ENCODE measurements around the gene COL4A3.
"Not testable (repeated sequence)": the region's sequence is repeated elsewhere in the genome, so short reads cannot be mapped to it uniquely, and the experiment has no call there.

COL4A3 gene

GRCh38 chr2:227160164-227160563 lies 4.3 kb upstream of the COL4A3 start:
- DNase-seq = no peak

GRCh38 chr2:227161947-227162346 lies 2.5 kb upstream of the COL4A3 start:
- no peak for DNase-seq

GRCh38 chr2:227163485-227163997 lies 883 bp upstream of the COL4A3 start:
- no peak for DNase-seq

- no peak for DNase-seq
Measured at GRCh38 chr2:227164763-227165291, 403 bp downstream of the COL4A3 start.

DNA sequence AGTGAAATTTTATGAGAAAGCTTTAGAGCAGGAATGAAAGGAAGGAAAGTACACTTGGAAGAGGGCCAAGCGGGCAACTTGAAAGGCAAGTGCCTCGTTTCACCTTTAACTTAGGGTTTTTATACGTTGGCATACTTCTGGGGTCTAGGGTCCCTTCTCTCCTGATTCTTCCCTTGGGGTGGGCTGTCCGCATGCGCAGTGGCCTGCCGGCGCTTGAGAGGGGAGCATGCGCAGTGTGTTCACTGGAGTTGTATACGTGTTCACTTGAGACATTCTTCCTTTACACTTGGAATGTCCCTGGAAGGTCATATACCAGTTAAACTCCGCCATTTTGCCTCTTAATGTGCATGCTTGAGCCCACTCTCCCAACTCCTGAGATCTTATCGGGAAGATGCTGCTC lies 7.4 kb downstream of the COL4A3 start:
- DNase-seq = not testable (repeated sequence)

DNA sequence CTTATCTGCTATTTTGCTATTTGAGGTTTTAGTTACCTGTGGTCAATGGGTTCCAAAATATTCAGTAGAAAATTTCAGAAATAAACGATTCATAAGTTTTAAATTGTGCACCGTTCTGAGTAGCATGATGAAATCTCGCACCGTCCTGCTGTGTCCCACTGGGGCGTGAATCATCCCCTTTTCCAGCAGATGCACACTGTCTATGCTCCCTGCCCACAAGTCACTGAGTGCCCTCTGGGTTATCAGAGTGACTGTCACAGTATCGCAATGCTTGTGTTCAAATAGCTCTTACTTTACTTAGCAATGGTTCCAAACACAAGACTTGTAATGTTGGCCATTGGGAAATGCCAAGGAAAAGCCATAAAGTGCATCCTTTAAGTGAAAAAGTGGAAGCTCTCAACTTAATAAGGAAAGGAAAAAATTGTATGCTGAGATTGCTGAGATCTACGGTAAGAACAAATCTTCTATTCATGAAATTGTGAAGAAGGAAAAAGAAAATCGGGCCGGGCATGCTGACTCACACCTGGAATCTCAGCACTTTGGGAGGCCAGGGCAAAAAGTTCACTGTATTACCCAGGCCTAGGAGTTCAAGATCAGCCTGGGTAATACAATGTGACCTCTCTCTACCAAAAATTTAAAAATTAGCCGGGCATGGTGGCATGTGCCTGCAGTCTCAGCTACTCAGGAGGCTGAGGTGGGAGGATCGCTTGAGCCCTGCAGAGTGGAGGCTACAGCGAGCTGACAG lies 13.3 kb downstream of the COL4A3 start:
- no peak for DNase-seq

GRCh38 chr2:227179988-227180685 lies 15.7 kb downstream of the COL4A3 start:
- DNase-seq = no peak

DNA sequence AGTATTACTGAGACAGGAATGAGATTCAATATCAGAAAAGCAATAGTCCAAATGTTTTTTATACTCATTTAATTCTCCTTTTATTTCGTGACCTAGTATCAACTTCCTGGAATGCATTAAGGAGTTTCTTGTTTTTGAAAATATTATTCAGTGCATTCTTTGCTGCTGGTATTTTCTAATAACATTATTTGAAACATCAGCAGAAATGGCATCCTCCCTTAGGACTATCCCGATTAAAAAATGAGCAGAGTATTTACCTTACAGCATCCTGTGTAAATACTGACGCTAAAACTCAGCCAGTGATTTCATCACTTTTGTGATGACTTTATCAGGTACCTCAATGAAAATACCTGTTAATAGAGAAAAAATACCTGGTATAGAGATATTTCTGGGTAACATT lies 16.3 kb downstream of the COL4A3 start:
- DNase-seq = no peak

- no peak for DNase-seq
Measured at GRCh38 chr2:227182765-227183164, 18.3 kb downstream of the COL4A3 start.

DNA sequence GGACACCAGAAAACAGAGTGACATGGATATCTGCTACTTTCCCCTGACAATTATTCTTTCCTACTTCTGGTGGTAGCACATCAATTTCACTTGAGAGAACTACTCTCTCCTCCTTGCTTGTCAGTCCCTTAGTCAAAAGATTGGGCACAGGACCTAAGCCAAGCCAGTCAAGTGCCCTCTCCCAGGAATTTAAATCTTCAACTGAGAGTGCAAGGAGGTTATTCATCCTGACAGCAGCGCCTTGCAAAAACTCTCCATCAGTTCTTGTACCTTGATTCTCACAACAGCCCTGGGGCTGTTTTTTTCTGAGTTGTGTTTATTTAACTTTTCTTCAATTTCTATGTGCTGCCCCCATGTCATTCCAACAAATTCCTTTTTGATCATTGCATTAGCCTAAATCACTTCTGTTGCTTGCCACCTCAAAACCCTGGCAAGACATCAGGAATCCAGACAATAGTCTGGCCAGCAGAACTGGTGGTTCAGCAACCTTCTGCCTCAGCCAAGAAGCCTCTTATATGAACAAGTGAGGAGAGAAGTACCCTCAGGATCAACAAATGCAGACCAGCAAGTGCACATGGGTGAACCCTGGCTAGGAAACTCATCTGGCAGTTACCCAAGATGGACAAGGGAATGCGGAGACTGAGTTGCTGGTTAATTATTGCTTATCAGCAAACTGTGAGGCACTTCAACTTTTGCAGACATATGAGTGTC lies 19.4 kb downstream of the COL4A3 start:
- DNase-seq = no peak

DNA sequence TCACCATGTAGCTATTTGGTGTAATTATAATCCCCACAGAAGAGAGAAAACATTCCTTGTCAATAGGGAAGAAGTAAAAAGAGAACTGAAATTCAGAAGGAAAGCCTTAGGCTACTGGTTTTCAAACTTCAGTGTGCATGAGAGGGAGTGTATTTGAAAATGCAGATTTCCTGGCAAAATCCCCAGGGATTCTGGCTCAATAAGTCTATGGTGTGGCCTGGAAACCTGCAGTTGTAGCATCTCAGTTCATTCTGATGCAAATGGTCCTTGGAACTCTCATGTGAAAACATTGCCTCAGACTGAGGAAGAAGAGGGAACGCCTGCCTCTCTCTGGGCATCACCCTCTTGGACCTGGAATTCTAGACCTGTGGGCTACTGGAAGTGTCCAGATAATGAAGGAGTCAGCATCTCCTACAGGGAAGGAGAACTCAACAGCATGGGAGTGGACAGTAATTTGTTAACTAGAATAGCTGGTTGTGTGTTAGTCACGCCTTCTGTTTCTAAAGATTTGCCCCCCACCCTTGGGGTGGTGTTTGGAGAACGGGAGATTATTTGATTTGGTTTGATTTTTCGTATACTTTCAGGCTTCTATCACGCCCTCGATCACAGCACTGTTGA lies 21.3 kb downstream of the COL4A3 start:
- DNase-seq = no peak

GRCh38 chr2:227186751-227187150 lies 22.3 kb downstream of the COL4A3 start:
- no peak for DNase-seq

DNA sequence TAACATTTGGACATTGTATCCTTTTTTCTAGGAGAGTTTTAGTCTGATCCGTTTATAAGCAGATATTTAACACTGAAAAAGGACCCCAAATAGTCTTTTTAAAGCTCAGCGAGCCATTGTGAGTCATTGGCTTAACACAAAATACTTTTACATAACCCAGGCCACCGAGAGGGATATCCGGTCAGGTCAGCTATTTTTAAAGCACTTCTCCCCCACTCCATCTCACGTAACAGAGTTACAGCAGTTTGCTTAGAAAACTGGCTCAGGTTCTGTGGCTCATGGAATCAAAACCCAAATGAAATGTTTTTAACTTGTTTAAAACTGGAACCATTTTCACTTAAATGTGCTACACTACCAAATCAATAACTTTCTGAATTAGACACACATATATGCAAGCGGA lies 23.9 kb downstream of the COL4A3 start:
- peak; percentile 59 for DNase-seq

DNA sequence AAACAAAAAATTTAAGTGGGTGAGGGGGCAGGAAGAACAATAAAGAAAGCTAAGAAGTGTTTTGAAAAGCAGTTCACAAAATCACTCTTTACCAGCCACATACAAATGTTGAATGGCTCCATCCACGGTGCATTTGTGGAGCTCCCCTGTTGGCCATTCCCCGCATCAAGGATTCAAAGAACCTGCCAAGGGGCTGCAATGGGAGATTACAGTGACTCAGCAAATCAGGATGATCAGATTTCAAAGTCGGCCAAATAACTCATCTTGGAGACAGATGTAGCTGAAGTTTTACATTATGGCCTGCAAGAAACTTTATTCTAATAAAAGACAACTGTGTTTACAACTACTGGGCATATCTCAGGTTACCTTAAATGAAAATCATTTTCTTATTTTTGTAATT lies 26.9 kb downstream of the COL4A3 start:
- DNase-seq = no peak

GRCh38 chr2:227192491-227192890 lies 28.1 kb downstream of the COL4A3 start:
- no peak for DNase-seq

GRCh38 chr2:227194219-227194618 lies 29.8 kb downstream of the COL4A3 start:
- no peak for DNase-seq

- no peak for DNase-seq
Measured at GRCh38 chr2:227198866-227199265, 34.4 kb downstream of the COL4A3 start.

DNA sequence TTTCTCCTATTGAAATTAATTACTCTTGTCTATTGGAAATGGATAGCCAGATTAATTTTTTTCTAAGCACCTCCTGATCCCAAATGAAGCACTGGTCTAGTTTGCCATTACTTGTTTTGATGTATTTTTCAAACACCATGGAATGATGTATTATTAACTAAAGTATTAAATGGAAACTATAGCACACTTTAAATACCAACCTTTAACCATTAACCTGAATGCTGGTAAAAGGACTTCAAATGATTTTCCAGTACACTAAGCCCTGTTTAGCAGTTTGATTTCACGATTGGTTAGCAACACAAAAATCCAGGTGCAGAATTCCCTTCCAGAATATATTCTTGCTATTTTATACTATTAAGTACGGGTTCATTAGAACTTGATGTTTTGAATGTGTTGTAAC lies 37.3 kb downstream of the COL4A3 start:
- no peak for DNase-seq

DNA sequence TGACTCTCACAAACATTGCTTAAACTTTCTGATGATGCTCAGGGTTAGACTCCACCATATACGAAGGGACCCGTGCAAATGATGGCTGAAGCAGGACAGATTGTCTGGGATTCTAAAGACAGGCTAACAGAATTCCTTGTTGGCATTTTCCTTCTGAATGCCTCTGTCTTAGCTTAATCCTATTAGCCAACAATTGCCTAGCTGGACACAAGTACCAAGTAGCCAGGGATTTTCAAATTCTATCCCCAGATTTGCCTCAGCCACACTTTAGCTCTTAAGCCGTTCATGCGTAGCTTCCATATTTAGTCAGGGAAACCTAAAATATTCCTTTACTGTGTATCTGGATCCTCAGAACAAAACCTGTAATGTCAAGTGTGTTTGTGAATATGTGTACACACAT lies 40.0 kb downstream of the COL4A3 start:
- DNase-seq = no peak

DNA sequence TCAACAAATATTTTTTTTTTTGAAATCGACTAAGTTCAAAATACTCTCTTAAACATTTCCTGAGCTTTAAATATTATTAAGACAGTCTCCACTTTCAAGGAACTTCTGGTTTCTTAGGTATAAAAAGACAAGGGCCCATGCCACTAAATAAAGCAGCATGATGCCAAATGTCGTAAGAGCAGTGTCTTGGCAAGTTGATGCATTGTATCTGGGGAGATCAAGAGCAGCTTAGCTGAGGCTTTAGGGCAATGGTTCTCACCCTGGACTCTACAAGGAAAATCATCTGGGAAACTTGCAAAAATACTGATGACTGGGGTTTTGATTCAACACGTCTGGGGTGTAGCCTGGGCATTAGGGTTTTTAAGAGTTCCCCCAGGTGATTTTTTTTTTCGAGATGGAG lies 41.3 kb downstream of the COL4A3 start:
- no peak for DNase-seq

GRCh38 chr2:227206406-227206805 lies 42.0 kb downstream of the COL4A3 start:
- no peak for DNase-seq

DNA sequence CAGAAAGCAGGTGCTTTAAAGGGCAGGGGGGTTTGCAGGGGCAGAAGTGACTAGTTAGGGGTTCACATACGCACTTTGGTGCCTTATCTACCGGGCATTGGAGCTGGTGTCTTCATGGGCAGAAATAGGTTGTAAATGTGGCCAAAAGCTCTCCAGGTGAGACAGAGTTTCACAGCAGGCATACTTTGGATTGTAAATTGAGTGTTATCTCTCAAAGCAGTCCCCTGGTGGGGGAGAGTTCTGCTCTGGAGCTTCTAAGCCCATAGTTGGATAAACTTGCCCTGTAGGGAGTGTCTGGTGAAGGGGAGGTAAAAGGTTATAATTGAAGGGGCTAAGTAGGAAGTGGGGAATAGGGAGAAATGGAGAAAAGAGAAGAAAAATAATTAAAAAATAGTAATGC lies 43.1 kb downstream of the COL4A3 start:
- DNase-seq = no peak

- no peak for DNase-seq
Measured at GRCh38 chr2:227214622-227215041, 50.2 kb downstream of the COL4A3 start.
